Measurements from ENCODE around the gene MYRIP.

DNA sequence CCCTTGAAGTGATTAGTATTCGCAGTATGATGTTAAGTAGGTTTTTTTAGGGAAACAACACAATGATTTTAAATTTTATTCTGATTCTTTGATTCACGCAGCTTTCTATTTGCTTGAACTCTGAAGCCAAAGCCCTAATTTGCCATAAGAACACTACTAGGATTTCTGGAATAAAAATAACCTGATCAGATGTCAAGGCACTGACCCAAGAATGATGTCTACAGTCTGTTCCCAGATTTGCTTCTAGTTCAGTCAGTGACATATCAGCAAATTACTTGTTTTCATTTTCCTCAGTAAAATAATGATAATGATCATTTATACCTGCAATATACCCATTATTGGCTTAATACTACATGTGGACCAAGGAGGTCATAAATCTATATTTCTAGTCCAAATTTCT, 320.6 kb downstream of the MYRIP start:
- TF ChIP-seq, protein P1, sequence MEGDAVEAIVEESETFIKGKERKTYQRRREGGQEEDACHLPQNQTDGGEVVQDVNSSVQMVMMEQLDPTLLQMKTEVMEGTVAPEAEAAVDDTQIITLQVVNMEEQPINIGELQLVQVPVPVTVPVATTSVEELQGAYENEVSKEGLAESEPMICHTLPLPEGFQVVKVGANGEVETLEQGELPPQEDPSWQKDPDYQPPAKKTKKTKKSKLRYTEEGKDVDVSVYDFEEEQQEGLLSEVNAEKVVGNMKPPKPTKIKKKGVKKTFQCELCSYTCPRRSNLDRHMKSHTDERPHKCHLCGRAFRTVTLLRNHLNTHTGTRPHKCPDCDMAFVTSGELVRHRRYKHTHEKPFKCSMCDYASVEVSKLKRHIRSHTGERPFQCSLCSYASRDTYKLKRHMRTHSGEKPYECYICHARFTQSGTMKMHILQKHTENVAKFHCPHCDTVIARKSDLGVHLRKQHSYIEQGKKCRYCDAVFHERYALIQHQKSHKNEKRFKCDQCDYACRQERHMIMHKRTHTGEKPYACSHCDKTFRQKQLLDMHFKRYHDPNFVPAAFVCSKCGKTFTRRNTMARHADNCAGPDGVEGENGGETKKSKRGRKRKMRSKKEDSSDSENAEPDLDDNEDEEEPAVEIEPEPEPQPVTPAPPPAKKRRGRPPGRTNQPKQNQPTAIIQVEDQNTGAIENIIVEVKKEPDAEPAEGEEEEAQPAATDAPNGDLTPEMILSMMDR (IDR thresholded peaks at IDR 0.05; ENCODE audit: low read depth, low read length, poor library complexity, severe bottlenecking) = no peak
- TF ChIP-seq EZH2phosphoT487 (IDR thresholded peaks at IDR 0.05; ENCODE audit: borderline replicate concordance, low read length) = no peak

Data from DOHH2 (cell line).